Mesenchymal stem cell (in vitro differentiated cells and primary cell): ENCODE data around the gene CILP.
A peak's percentile ranks its signal among the peaks of the same experiment; 100 is the strongest.

ENCODE experiments used
- DNase-seq: peaks from one replicate; pipeline ENCODE4 v3.0.0-alpha.2; 2013
- H2AFZ ChIP-seq: one replicate; pipeline ENCODE4 v1.6.1; 2013; ENCODE audit warnings: low read depth, mild to moderate bottlenecking, control low read depth, inconsistent platforms, low read length, moderate library complexity
- H2AK5ac ChIP-seq: 2 replicates; pipeline ENCODE4 v1.6.1; 2013; ENCODE audit warnings: low read length, moderate library complexity, mild to moderate bottlenecking, inconsistent platforms; ENCODE audit not compliant: severe bottlenecking
- H2BK120ac ChIP-seq: one replicate; pipeline ENCODE4 v1.6.1; 2013; ENCODE audit warnings: low read depth, mild to moderate bottlenecking, inconsistent platforms, low read length, moderate library complexity
- H2BK12ac ChIP-seq, 2 experiments: one replicate each; pipeline ENCODE4 v1.6.1; 2013; ENCODE audit warnings: inconsistent platforms in 2 of 2, low read length in 2 of 2, mild to moderate bottlenecking in 2 of 2, moderate library complexity in 2 of 2, control low read depth in 1 of 2
- H2BK15ac ChIP-seq: one replicate; pipeline ENCODE4 v1.6.1; 2013; ENCODE audit warnings: mild to moderate bottlenecking, low read depth, inconsistent platforms; ENCODE audit not compliant: poor library complexity, severe bottlenecking
- H2BK5ac ChIP-seq: 2 replicates; pipeline ENCODE4 v1.6.1; 2013; ENCODE audit warnings: low read depth, mild to moderate bottlenecking, low read length, control low read depth, inconsistent platforms; ENCODE audit not compliant: poor library complexity, severe bottlenecking
- H3K14ac ChIP-seq, 2 experiments: one replicate each; pipeline ENCODE4 v1.6.1; 2013; ENCODE audit warnings: inconsistent platforms in 2 of 2, low read length in 2 of 2, control low read depth in 1 of 2, mild to moderate bottlenecking in 1 of 2, moderate library complexity in 1 of 2
- H3K18ac ChIP-seq, 2 experiments: one replicate each; pipeline ENCODE4 v1.6.1; 2013; ENCODE audit warnings: inconsistent platforms in 2 of 2, low read length in 2 of 2, control low read depth in 1 of 2, low read depth in 1 of 2, mild to moderate bottlenecking in 1 of 2
- H3K23ac ChIP-seq, 2 experiments: one replicate each; pipeline ENCODE4 v1.6.1; 2013; ENCODE audit warnings: inconsistent platforms in 2 of 2, low read length in 2 of 2, mild to moderate bottlenecking in 2 of 2, moderate library complexity in 2 of 2, control low read depth in 1 of 2
- H3K27ac ChIP-seq: 2 replicates; pipeline ENCODE4 v1.5.1; 2013; ENCODE audit warnings: mild to moderate bottlenecking, moderate library complexity, low read length, control low read depth, inconsistent platforms; ENCODE audit not compliant: poor library complexity, severe bottlenecking
- H3K27me3 ChIP-seq, 2 experiments: 2 replicates each; pipeline versions ENCODE4 v1.6.1 to v1.7.0; 2013; ENCODE audit warnings: low read length in 2 of 2, mild to moderate bottlenecking in 2 of 2, moderate library complexity in 2 of 2, control low read depth in 1 of 2, inconsistent platforms in 1 of 2; ENCODE audit not compliant: control insufficient read depth in 1 of 2, insufficient read depth in 1 of 2
- H3K36me3 ChIP-seq, 2 experiments: 2 replicates each; pipeline versions ENCODE4 v1.6.1 to v1.7.0; 2013; ENCODE audit warnings: low read length in 2 of 2, control low read depth in 1 of 2, inconsistent platforms in 1 of 2, low read depth in 1 of 2, mild to moderate bottlenecking in 1 of 2; ENCODE audit not compliant: insufficient read depth in 2 of 2, control insufficient read depth in 1 of 2
- H3K4ac ChIP-seq, 2 experiments: one replicate each; pipeline ENCODE4 v1.6.1; 2013; ENCODE audit warnings: inconsistent platforms in 2 of 2, low read length in 2 of 2, mild to moderate bottlenecking in 2 of 2, moderate library complexity in 2 of 2, control low read depth in 1 of 2, low read depth in 1 of 2
- H3K4me1 ChIP-seq: 2 replicates; pipeline ENCODE4 v1.6.1; 2013; ENCODE audit warnings: low read depth, low read length, control low read depth; ENCODE audit not compliant: control insufficient read depth, insufficient read depth
- H3K4me2 ChIP-seq: 2 replicates; pipeline ENCODE4 v1.6.1; 2013; ENCODE audit warnings: low read length, mild to moderate bottlenecking, inconsistent platforms; ENCODE audit not compliant: poor library complexity, severe bottlenecking
- H3K4me3 ChIP-seq, 2 experiments: 2 replicates each; pipeline versions ENCODE4 v1.5.1 to v1.7.0; 2013; ENCODE audit warnings: low read length in 2 of 2, mild to moderate bottlenecking in 2 of 2, control low read depth in 1 of 2, low read depth in 1 of 2; ENCODE audit not compliant: insufficient read depth in 1 of 2
- H3K79me1 ChIP-seq: replicated peaks from 2 replicates; pipeline ENCODE4 v1.6.1; 2013; ENCODE audit warnings: mild to moderate bottlenecking, control low read depth, low read length, inconsistent platforms; ENCODE audit not compliant: poor library complexity, severe bottlenecking
- H3K9ac ChIP-seq: 2 replicates; pipeline ENCODE4 v1.7.0; 2013; ENCODE audit warnings: mild to moderate bottlenecking, low read length, moderate library complexity
- H3K9me3 ChIP-seq: 2 replicates; pipeline ENCODE4 v1.7.0; 2013; ENCODE audit warnings: mild to moderate bottlenecking, low read length; ENCODE audit not compliant: control insufficient read depth
- H4K8ac ChIP-seq: one replicate; pipeline ENCODE4 v1.6.1; 2013; ENCODE audit warnings: inconsistent platforms, mild to moderate bottlenecking, low read length, moderate library complexity
- H4K91ac ChIP-seq: one replicate; pipeline ENCODE4 v1.6.1; 2013; ENCODE audit warnings: mild to moderate bottlenecking, low read length, inconsistent platforms
- WGBS: methylation state at CpG from one replicate; pipeline ENCODE4 v1.1.7; 2013; ENCODE audit warnings: mixed read lengths; 5-methylcytosine and 5-hydroxymethylcytosine counted together

The CILP gene

DNA sequence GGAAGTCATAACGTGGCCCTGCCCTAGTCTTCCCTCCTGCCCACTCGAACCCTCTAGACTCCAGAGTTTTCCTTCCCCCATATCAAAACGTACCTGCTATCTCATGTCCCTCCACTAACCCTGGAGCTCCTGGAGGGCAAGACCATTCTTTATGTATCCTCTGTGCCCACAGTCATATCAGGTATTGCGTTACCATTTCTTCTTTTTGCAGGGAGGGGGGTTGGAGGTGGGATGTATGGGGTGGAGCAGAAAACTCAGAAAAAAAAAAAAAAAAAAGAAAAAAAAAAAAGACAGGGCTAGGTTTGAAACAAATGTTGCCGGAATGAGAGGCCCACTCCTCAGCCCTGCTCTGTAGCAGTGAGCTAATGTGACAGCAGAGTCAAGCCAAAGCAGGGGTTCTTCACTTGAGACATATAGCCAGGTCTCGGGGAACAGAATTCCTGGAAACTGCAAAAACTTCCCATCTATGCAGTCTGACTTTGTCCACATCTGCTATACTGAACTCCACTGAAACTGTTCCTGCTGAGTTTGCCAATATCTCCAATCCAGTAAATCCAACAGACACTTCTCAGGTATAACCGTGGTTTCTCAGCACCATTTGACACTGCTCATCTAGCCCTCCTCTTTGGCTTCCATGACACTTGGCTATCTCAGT, 44.3 kb upstream of the CILP start:
- H3K4me1 ChIP-seq: no peaks in the 10 kb centered on the region
- H3K9me3 ChIP-seq: no peaks in the 10 kb centered on the region
- H3K9ac ChIP-seq: no peak overlapping the region
- H3K4ac ChIP-seq: no peak overlapping the region
- no peak overlapping the region for H4K8ac ChIP-seq
- no peak overlapping the region for H2BK12ac ChIP-seq
- no peak overlapping the region for H2BK5ac ChIP-seq
- H2BK120ac ChIP-seq: no peak overlapping the region
- no peak overlapping the region for H3K18ac ChIP-seq
- H3K23ac ChIP-seq: no peak overlapping the region
- no peaks in the 10 kb centered on the region for H3K27me3 ChIP-seq
- WGBS: 94% methylated on average over 7 of the region's 7 CpGs
- H4K91ac ChIP-seq: no peak overlapping the region
- H3K36me3 ChIP-seq: peaks cover 6 to 14% of the 10 kb centered on the region in 2 experiments
- no peak overlapping the region for H2AFZ ChIP-seq
- DNase-seq: no peak
- no peaks in the 10 kb centered on the region for H3K79me1 ChIP-seq
- H2BK15ac ChIP-seq: no peak overlapping the region
- H3K4me2 ChIP-seq: no peak overlapping the region
- H3K4me3 ChIP-seq: no peak overlapping the region
- no peak overlapping the region for H2AK5ac ChIP-seq
- H3K14ac ChIP-seq: no peak overlapping the region
- no peak overlapping the region for H3K27ac ChIP-seq

DNA sequence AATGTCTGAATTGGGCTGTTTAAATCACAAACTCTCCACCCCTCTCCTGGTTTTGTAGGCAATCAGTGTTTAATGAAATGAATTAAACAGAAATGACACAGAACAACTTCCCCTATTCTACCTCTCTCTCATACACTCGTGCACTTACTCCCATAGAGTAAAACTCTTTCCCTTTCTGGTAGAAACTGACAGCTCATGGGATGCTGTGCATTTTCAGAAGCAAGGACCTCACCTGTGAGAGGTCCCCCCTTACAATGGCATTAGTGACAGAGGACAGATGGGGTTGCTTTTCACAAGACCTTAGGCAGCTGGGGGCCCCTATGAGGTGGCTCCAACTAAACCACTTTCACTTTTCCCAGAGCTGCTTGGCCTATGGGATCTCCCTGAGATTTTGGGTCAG, 43.5 kb upstream of the CILP start:
- Histone ChIP-seq H2BK5ac (no peak overlapping the region), H3K4me1 (no peaks in the 10 kb centered on the region), H3K23ac (no peak overlapping the region), H2AK5ac (no peak overlapping the region), H3K4me2 (no peak overlapping the region), H4K8ac (no peak overlapping the region), H3K9ac (no peak overlapping the region), H3K27me3 (no peaks in the 10 kb centered on the region), H3K4me3 (peak overlapping the region in 1 of 2 experiments; percentile 36), H3K79me1 (no peaks in the 10 kb centered on the region), H3K9me3 (no peaks in the 10 kb centered on the region), H3K4ac (no peak overlapping the region), H4K91ac (no peak overlapping the region), H2AFZ (no peak overlapping the region), H2BK12ac (no peak overlapping the region), H3K14ac (no peak overlapping the region), H3K36me3 (peaks cover 0 to 8% of the 10 kb centered on the region in 2 experiments), H2BK120ac (no peak overlapping the region), H2BK15ac (no peak overlapping the region), H3K27ac (no peak overlapping the region), H3K18ac (no peak overlapping the region)
- 100% methylated on average over 1 of the region's 1 CpG for WGBS
- no peak for DNase-seq

DNA sequence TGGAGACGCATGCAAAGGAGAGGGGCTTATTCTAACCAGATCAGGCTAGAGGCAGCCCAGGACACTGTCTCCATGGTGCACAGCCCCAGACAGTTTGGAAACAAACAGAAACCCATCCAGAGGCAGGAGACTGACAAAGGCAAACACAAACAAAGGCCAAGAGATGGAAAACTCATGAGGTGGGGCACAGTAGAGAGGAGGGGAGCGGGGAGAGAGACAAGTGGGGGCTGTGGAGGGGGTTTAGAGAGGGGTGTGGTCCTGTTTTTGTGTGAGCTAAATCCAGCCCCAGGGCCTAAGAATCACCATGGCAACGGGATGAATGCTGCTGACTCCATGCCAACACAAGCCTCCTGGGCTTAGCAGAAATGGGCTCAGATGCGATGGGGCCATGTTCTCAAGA, 43.1 kb upstream of the CILP start:
- Histone ChIP-seq H3K9me3 (no peaks in the 10 kb centered on the region), H3K4me3 (no peak overlapping the region), H3K14ac (no peak overlapping the region), H4K8ac (no peak overlapping the region), H3K27ac (no peak overlapping the region), H2BK12ac (no peak overlapping the region), H4K91ac (no peak overlapping the region), H3K27me3 (no peaks in the 10 kb centered on the region), H3K4me2 (no peak overlapping the region), H3K4me1 (peaks cover 4% of the 10 kb centered on the region), H2AK5ac (no peak overlapping the region), H3K4ac (no peak overlapping the region), H3K18ac (no peak overlapping the region), H3K9ac (no peak overlapping the region), H2BK15ac (no peak overlapping the region), H2BK120ac (no peak overlapping the region), H2AFZ (no peak overlapping the region), H3K79me1 (no peaks in the 10 kb centered on the region), H2BK5ac (no peak overlapping the region), H3K23ac (no peak overlapping the region), H3K36me3 (peaks cover 0 to 10% of the 10 kb centered on the region in 2 experiments)
- WGBS: 62% methylated on average over 4 of the region's 4 CpGs
- no peak for DNase-seq

GRCh38 chr15:65249641-65250040, 38.4 kb upstream of the CILP start:
- Histone ChIP-seq H3K4me3 (no peak overlapping the region), H2BK12ac (no peak overlapping the region), H3K4me2 (no peak overlapping the region), H3K9ac (no peak overlapping the region), H4K8ac (no peak overlapping the region), H2AK5ac (no peak overlapping the region), H2AFZ (no peak overlapping the region), H3K36me3 (peaks cover 0 to 16% of the 10 kb centered on the region in 2 experiments), H2BK120ac (no peak overlapping the region), H3K9me3 (no peaks in the 10 kb centered on the region), H3K27ac (no peak overlapping the region), H4K91ac (peak overlapping the region; percentile 18), H3K14ac (no peak overlapping the region), H3K27me3 (no peaks in the 10 kb centered on the region), H3K18ac (no peak overlapping the region), H3K4ac (peak overlapping the region in 1 of 2 experiments; percentile 35), H3K79me1 (no peaks in the 10 kb centered on the region), H2BK5ac (no peak overlapping the region), H3K4me1 (peaks cover 20% of the 10 kb centered on the region), H2BK15ac (no peak overlapping the region), H3K23ac (no peak overlapping the region)
- no peak for DNase-seq
- WGBS: 72% methylated on average over 2 of the region's 2 CpGs
